Mesenteric fat pad (tissue), 1 donor: ENCODE data around the gene FAM20C. TPM values are rescaled to one million over a fixed set of nuclear protein-coding genes. Genes with fewer than 3 reads are reported as not detected.
"Not testable (repeated sequence)": the region's sequence is repeated elsewhere in the genome, so short reads cannot be mapped to it uniquely, and the experiment has no call there.

Source experiments
- DNase-seq: peaks from one replicate; pipeline ENCODE4 v3.0.0-alpha.2; 2020; ENCODE audit warnings: low spot score
- total RNA-seq: library from RNA; stranded (reverse); fragmentation: NEBNext Ultra II Directional; extraction: Animal tissue kit (Norgen Biotek cat#: 25700); gene quantifications from one replicate; pipeline ENCODE4 v1.2.1, GENCODE V29; 2021
- donor health status: DM: yes; HTN: yes; CAD: no.

FAM20C gene
- total RNA-seq, 1 donor from 2014 or later: 121 TPM

DNA sequence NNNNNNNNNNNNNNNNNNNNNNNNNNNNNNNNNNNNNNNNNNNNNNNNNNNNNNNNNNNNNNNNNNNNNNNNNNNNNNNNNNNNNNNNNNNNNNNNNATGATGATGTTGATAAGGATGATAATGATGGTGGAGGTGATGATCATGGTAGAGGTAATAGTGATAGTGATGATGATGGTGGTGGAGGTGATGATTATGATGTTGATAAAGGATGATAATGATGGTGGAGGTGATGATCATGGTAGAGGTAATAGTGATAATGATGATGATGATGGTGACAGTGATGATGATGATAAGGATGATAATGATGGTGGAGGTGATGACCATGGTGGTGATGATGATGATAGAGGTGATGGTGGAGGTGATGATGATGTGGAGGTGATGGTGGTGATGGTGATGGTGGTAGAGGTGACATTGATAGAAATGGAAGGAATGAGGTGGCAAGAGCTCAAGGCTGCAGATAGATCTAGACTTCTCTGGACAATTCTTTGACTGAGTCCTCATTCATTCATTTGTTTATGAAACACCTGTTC, 47.8 kb downstream of the FAM20C start:
- DNase-seq: no peak

DNA sequence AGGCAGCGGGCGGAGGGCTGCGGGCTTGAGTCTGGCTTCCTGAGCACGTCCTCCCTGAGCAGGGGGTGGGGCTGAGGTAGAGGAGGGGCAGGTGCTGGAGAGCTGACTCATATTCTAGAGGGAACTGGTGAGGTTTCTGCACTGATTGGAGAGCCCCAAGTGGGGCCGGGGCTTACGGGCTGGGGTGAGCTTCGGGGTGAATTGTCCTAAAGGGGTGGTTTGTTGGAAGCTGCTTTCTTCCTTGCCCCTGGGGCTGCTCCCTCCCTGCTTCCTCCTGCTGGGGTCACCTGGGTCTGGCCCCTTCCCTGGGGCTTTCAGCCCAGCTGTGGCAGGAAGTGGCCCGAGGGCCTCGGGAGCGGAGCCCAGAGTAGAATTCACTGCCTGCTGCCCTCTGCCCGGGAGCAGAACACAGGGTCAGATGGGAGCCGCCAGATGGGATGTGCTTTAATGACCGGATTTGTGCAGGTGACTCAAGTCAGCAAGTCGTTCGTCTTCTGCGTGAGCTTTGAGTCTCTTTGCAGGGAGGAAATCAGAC, 48.6 kb downstream of the FAM20C start:
- no peak for DNase-seq

DNA sequence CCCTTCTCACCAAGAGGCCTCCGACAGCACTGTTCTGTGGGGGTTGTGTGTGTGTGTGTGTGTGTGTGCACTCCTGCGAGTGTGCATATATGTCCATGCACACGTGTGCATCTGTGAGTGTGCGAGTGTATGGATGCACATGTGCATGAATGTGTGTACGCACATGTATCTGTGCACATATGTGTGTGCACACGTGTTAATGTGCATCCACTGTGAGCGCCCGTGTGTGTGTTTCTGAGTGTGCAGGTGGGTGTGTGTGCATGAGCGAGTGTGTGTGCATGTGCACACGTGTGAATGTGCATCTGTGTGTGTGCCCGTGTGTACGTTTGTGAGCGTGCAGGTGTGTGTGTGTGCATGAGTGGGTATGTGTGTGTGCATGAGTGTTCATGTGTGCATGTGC, 49.1 kb downstream of the FAM20C start:
- DNase-seq: no peak

DNA sequence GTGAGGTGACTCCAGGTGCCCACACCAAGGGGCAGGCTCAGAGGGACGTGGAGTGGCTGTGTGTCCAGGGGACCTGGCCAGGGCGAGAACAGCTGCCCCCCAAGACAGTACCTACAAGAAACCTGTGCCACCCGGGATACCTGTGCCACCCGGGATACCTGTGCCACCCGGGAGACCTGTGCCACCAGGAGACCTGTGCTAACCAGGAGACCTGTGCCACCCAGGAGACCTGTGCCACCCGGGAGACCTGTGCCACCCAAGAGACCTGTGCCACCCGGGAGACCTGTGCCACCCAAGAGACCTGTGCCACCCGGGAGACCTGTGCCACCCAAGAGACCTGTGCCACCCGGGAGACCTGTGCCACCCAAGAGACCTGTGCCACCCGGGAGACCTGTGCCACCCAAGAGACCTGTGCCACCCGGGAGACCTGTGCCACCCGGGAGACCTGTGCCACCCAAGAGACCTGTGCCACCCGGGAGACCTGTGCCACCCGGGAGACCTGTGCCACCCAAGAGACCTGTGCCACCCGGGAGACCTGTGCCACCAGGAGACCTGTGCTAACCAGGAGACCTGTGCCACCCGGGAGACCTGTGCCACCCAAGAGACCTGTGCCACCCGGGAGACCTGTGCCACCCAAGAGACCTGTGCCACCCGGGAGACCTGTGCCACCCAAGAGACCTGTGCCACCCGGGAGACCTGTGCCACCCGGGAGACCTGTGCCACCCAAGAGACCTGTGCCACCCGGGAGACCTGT, 50.6 kb downstream of the FAM20C start:
- DNase-seq: not testable (repeated sequence)

DNA sequence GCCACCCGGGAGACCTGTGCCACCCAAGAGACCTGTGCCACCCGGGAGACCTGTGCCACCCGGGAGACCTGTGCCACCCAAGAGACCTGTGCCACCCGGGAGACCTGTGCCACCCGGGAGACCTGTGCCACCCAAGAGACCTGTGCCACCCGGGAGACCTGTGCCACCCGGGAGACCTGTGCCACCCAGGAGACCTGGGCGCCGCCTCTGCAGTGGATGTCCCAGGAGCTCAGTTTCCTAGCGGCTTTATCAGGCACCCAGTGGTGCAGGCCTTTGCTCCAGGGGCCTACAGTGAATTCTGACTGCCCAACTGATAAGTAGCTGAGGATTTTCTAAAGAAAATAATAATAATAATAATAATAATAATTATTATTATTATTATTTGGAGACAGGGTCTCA, 51.2 kb downstream of the FAM20C start:
- DNase-seq: not testable (repeated sequence)

DNA sequence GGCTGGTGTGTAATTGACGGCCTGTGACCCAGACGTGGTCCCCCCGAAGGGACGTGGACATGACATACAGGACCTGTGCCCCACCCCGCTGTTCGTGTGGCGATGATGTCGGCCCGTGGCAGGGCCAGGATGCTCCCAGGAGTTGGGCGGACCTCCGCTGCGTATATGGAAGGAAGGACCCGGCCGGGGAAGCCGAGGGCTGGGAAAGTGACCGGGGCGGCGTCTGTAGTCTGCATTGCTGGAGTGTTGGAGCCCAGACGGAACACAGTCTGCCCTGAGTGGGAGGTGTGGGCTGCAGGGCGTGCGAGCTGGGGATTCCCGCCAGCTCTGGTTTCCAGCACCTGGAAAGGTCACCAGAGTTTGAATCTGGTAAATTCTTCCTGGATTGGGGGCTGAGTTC, 52.6 kb downstream of the FAM20C start:
- no peak for DNase-seq

DNA sequence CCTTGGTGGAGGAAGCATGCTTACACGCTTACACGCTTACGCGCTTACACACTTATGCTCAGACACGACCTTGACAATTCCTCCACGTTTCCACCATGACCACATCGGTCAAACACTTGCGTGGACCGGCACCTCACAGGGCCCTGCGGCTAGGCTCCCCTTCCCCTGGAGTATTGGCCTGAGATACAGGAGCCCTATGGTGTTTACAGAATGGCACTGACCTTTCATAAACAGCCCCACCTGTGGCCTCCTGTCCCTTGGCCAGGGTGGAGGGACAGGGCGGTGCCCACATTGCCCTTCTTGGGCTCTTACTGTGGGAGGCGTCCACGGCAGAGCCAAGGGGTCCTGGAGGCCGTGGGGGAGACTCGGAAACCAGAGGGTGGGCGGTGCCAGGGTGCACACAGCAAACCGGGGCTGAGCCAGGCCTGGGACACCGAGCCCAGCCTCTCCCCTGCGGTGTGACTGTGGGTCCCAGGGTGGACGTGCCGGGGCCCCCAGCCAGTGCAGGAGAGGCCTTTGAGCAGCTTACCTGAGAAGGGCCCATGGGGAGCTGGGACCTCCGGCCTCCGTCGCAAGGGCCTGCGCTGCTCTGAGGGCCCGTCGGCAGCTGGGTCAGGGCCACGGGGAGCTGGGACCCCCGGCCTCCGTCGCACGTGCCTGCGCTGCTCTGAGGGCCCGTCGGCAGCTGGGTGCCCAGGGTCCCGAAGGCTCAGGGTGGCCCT, 53.4 kb downstream of the FAM20C start:
- no peak for DNase-seq

DNA sequence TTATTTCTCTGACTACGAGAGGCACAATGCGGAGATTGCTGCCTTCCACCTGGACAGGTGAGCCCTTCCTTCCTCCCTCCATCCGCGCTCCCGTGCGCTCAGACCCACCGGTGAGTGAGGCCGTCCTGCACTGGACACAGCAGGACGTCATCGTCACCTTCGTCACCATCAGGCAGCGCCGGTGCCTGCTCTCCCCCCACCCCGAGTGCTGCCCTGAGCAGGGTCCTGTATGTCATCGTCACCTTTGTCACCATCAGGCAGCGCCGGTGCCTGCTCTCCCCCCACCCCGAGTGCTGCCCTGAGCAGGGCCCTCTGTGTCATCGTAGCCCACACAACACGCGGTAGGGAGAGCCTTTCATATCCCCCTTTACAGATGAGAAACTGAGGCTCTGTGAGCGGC, 54.1 kb downstream of the FAM20C start:
- no peak for DNase-seq

DNA sequence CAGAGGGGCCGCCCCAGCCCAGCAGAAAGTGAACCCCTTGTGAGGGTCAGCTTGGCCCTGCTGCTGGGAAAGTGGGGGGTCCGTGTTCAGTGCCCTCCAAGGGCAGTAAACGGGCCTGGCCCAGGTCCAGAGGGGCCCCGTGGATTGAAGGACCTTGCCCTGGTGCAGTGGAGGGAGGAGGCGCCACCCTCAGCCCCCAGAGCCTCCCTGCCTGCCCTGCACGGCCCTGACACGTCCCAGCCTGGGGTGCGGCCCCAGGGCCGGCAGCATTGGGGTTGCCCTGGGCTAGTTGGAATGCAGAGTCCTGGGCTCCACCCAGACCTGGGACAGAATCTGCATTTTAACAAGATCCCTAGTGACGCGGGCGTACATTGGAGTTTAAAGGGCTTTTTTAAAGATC, 54.8 kb downstream of the FAM20C start:
- DNase-seq: no peak

DNA sequence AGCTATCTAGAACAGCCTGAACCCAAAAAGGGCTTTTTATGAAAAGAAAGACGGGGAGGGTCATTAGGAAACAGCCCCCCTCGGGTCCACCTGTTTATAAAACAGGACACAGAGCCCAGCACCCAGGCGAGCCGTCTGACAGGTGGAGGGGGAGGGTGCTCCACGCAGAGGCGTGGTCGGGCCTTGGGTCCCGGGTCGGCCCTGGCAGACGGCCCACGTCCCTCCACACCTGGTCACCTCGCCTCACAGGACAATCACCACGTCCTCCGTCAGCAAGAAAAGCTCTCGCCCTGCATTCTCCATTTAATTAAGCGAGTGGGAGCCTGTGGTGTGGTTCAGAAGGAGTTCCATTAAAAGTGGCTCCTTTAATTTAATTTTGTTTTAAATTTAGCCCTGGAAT, 55.3 kb downstream of the FAM20C start:
- no peak for DNase-seq

DNA sequence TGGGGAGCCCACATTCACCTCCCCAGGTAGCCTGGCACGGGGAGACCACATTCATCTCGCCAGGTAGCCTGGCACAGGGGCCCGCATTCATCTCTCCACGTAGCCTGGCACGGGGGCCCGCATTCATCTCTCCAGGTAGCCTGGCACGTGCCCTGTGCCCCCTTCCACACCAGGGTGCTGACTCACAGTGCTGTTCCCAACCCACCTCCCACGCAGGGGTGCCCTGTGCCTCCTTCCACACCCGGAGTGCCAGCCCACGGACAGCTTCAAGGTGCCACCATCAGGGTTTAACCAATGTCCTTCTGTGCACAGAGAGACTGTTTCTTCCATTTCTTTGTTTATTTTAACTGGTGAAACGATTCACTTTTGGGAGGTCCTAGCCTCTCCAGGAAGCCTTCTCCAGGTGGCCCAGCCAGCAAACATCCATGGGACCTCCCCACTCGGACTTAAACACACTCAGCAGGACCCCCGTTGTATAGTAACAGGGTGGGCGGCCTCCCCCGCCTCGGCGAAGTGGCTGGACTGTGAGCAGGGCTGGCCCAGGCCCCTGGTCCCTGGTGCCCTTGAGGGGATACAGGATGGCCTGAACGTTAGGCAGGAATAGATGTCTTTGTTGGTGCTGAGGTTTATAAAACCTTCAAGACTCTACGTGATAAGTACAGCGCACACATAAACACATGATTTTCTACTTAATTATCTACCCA, 56.5 kb downstream of the FAM20C start:
- no peak for DNase-seq

DNA sequence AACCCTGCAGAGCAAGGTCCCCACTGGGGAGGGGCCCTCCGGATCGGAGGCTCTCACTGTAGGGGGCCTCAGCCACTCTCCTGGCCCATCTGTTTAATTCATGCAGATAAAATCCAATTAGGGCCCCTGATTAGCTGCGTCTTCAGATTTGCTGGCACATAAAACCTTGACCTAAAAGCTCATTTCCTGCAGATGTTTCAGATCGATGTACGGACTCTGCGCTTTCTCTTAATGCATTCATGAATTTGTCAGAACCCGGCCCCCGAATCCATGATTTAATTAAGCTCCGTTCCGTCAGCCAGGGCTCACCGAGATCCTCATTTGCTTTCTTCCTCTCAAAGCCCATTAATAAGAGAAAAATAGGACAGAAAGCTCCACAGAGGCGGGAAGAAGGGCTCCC, 57.6 kb downstream of the FAM20C start:
- no peak for DNase-seq

DNA sequence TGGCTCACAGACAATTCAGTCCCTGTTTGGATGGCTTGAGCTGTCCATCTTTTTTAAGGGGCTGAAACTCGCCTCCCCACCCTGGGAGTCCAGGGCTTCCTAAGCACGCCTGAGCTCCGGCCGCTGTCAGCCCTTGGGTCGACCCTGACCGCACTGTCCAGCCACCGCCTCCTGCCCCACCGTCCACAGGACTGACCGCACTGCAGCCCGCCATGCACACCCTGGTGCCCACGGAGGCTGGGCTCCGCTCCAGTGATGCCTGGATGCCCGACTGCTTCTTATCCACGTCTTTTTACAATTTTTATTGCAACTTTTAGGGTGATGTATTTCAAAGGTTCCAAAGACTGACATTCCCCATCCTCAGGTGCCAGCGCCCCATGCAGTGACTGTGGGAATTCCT, 58.2 kb downstream of the FAM20C start:
- no peak for DNase-seq

DNA sequence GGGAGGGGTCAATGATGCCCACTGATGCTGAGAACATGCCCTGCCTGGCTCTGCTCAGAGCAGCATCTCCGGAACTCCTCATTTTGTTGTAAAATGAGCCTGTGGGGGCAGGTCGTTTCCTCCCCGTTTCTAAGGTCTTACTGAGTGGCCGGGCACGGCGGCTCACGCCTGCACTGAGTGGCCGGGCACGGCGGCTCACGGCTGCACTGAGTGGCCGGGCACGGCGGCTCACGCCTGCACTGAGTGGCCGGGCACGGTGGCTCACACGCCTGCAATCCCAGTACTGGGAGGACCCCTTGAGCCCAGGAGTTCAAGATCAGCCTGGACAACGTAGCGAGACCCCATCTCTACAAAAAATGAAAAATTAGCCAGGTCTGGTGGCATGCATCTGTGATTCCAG, 58.6 kb downstream of the FAM20C start:
- DNase-seq: no peak

DNA sequence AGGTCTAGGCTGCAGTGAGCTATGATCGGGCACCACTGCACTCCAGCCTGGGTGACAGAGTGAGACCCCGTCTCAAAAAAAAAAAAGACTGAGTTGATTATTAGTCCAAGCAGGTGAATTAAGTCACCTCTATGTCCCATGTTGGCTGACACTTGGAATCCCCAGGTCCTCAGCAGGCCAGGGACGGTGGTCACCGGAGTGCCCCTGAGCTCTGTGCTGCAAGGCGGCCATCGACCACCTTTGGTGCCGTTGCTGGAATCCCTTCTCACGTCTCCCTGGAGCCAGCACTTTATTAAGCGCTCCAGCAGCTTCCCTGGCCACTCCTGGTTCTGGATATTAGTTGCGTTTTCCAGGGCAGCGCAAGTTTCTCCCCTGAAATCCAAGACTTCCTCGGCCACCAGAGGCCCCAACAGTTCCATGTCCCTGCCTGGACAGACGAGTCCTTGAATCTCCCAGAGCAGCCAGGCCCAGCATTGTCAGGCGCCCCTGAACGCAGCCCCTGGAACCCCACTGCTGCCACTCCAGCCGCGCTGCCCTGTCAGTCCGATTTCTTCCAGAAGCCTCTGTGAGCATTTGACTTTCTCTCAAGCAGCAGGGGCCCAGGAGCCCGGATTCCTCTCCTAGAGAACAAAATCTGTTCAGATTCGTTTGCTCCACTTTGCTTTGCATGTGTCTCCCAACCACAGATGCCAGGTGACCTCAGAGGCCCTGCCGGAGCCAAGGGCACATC, 59.2 kb downstream of the FAM20C start:
- no peak for DNase-seq

DNA sequence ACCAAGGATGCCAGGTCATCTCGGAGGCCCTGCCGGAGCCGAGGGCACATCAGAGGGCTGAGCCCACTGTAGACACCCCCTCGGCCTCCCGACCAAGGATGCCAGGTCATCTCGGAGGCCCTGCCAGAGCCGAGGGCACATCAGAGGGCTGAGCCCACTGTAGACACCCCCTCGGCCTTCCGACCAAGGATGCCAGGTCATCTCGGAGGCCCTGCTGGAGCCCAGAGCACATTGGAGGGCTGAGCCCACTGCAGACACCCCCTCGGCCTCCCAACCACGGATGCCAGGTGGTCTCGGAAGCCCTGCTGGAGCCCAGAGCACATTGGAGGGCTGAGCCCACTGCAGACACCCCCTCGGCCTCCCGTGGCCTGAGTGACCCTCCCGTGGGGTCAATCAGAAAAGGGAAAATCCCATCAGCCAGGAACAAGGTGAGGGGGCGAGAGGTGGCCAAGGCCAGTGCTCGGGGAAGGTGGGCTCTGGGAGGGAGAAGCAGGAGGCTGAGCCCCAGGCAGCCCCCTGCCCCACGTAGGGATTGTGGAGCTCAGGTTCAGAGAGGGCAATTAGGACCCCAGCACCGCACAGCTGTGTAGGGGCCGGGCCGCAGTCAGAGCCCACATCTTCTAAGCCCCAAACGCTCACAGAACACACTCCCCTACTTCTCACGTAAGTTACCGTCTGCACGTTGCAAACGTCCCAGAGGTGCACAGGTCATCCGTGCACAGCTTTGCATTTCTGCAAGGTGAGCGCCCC, 60.0 kb downstream of the FAM20C start:
- no peak for DNase-seq

DNA sequence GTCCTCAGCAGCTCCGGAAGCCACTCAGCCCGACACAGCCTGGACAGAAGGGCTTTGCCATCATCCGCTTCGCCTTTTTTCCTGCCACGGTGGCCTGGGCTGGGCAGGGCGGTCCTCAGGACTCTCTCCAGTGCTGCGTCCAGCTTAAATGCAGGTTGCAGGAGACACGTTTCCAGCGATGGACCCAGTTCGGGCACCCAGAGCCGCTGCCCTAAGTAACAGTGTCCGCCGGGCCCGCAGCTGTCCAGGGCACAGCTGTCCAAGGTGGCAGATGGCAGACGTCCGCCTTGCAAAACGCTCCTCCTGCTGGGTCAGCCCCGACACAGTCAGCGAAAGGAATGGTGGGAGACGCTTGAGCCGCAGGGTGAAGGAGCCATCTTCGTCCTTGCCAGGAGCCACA, 60.6 kb downstream of the FAM20C start:
- no peak for DNase-seq

DNA sequence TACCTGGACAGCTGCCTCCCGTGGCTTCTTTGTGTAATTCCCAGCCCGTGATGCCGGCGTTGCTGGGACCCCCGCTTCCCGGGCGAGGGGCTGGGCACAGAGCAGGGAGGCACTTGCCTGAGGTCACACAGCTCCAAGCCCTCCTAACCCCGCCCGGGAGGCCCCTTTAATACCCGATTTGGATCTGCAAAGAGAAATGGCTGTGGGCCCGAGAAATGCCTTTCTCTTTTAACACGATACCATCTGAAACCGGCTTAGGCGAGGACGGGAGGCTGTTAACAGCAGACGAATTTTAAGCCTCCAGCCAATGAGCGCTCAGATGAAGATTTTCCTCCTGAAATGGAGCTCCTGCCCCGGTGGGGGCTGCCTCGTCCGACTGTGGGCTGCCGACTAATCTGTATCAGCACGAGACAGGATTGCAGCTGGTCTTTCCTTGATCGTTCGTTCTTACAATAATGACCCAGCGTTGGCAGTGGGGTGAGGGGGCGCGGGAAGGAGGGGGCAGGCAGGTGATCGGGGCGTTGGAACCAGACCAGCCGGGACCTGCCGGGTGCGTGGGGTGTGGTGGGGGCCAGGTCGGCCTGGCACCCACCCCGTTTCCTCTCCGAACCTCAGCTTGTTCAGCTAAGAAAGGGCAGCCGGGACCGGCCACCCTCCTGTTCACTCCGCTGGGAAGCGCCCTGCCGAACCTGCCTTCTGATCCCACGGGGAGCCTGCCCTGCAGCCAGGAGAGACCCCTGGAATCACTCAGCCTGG, 61.4 kb downstream of the FAM20C start:
- DNase-seq: no peak

DNA sequence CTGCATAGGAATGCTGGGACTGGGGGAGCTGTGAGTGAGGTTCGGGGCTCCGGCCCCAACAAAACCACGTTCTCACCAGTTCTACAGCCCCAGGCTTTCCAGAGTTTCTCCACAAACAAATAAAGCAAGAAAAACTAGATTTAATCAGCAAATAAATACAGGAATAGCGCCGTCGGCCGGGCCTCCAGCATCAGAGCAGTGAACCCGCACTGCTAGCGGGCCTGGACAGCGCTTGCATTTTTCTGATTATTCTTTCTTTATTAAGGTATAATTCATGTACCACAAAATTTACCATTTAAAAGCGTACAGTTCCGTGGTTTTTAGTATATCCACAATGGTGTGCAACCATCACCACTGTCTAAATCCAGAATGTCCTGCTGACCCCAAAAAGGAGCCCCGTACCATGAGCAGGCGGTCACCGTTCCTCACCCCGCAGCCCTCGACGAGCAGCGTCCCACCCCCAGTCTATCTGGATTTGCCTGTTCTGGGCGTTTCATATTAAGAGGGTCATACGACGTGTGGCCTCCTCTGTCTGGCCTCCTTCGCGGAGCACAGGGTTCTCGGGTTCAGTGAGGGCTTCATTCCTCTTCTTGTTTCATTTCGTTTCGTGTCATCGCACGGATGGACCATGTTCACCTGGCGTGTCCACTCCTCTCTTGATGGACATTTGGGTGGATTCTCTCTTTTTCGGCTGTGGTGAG, 62.1 kb downstream of the FAM20C start:
- no peak for DNase-seq
